ENCODE results near the gene GJA9. TPM values are rescaled to one million over a fixed set of nuclear protein-coding genes. Genes with fewer than 3 reads are reported as not detected.

GJA9 gene
- total RNA-seq, 1 donor from 2014 or later: not detected

GRCh38 chr1:38888423-38889333 is 7.3 kb upstream of the GJA9 start:
- H3K9me3 Mint-ChIP-seq (ENCODE audit: unreplicated experiment): no peaks in the 10 kb centered on the region
- DNase-seq: no peak
- H3K36me3 Mint-ChIP-seq (ENCODE audit: unreplicated experiment): no peaks in the 10 kb centered on the region
- no peak overlapping the region for H3K4me3 Mint-ChIP-seq (ENCODE audit: unreplicated experiment)
- no peaks in the 10 kb centered on the region for H3K4me1 Mint-ChIP-seq (ENCODE audit: low read depth, unreplicated experiment)
- H3K27me3 Mint-ChIP-seq (ENCODE audit: unreplicated experiment): no peaks in the 10 kb centered on the region
- no peak for TF ChIP-seq CTCF (IDR thresholded peaks at IDR 0.05; ENCODE audit: partially characterized antibody, unreplicated experiment)
- no peak overlapping the region for H3K27ac Mint-ChIP-seq (ENCODE audit: unreplicated experiment)

DNA sequence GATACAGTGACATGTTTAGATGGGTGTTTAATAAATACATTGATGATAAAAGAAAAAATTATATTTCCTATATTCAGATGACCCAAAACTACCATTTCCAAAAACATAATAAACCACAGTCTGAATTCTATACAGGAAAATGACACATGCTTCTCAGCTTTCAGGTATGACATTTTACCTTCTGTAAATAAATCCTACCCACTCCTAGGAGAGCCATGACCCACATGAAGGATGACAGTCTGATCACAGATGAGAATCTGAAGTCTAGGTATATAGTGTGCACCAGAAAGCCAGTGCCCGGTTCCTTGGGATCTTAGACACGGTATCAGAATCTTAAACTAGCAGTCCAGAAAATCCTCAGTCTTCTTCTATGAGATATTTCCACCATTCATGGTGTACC is 3.7 kb upstream of the GJA9 start:
- no peak for TF ChIP-seq CTCF (IDR thresholded peaks at IDR 0.05; ENCODE audit: partially characterized antibody, unreplicated experiment)
- H3K27ac Mint-ChIP-seq (ENCODE audit: unreplicated experiment): no peak overlapping the region
- no peaks in the 10 kb centered on the region for H3K9me3 Mint-ChIP-seq (ENCODE audit: unreplicated experiment)
- DNase-seq: no peak
- H3K27me3 Mint-ChIP-seq (ENCODE audit: unreplicated experiment): no peaks in the 10 kb centered on the region
- H3K36me3 Mint-ChIP-seq (ENCODE audit: unreplicated experiment): no peaks in the 10 kb centered on the region
- H3K4me1 Mint-ChIP-seq (ENCODE audit: low read depth, unreplicated experiment): no peaks in the 10 kb centered on the region
- no peak overlapping the region for H3K4me3 Mint-ChIP-seq (ENCODE audit: unreplicated experiment)

- H3K27ac Mint-ChIP-seq (ENCODE audit: unreplicated experiment): no peak overlapping the region
- peaks cover 7% of the 10 kb centered on the region for H3K9me3 Mint-ChIP-seq (ENCODE audit: unreplicated experiment)
Measured at GRCh38 chr1:38875811-38876210, 5.6 kb downstream of the GJA9 start.

GRCh38 chr1:38873027-38873969 is 8.1 kb downstream of the GJA9 start, which contains the start of gene MYCBP:
Gene MYCBP (minus strand): TSS chr1:38873348. CDS start chr1:38873305, 43 bp downstream.
- Mint-ChIP-seq H3K9me3 (ENCODE audit: unreplicated experiment) (peaks cover 7% of the 10 kb centered on the region), H3K27me3 (ENCODE audit: unreplicated experiment) (no peaks in the 10 kb centered on the region), H3K36me3 (ENCODE audit: unreplicated experiment) (no peaks in the 10 kb centered on the region)

More at GRCh38 chr1:38875811-38876210, 5.6 kb downstream of the GJA9 start:
- Mint-ChIP-seq H3K36me3 (ENCODE audit: unreplicated experiment) (no peaks in the 10 kb centered on the region), H3K27me3 (ENCODE audit: unreplicated experiment) (no peaks in the 10 kb centered on the region), H3K4me1 (ENCODE audit: low read depth, unreplicated experiment) (peaks cover 9% of the 10 kb centered on the region), H3K4me3 (ENCODE audit: unreplicated experiment) (no peak overlapping the region)
- TF ChIP-seq CTCF (IDR thresholded peaks at IDR 0.05; ENCODE audit: partially characterized antibody, unreplicated experiment): no peak
- DNase-seq: no peak

More at GRCh38 chr1:38873027-38873969, 8.1 kb downstream of the GJA9 start, which contains the start of gene MYCBP:
- Mint-ChIP-seq H3K4me3 (ENCODE audit: unreplicated experiment) (peak within 1 kb of the TSS; percentile 95), H3K4me1 (ENCODE audit: low read depth, unreplicated experiment) (peaks cover 9% of the 10 kb centered on the region), H3K27ac (ENCODE audit: unreplicated experiment) (peak within 1 kb of the TSS; percentile 85)
- peak; percentile 54 for TF ChIP-seq CTCF (IDR thresholded peaks at IDR 0.05; ENCODE audit: partially characterized antibody, unreplicated experiment)
- DNase-seq: peak; percentile 96

Measured in glutamatergic neuron (in vitro differentiated cells).